Panc1 (cell line): ENCODE data around the gene PSMD4. TPM values are rescaled to one million over a fixed set of nuclear protein-coding genes. Genes with fewer than 3 reads are reported as not detected.

Experiments used
- ATAC-seq: fragments of 200-7000 bp; cut with Tn5 transposase; 2 replicates; pipeline ENCODE4 v1.9.1; 2020; ENCODE audit warnings: mild to moderate bottlenecking, moderate library complexity
- BruUV-seq: library from RNA; stranded (reverse); fragments of 400-500 nt; replicated peaks from 2 replicates; lab custom pipeline; 2021; lab: Mats Ljungman, UMichigan
- CTCF ChIA-PET: fragments of 300-600 bp; sonication (Branson Sonifier 250); formaldehyde crosslinking; loops from one replicate; lab custom pipeline; 2022; ENCODE audit warnings: antibody characterized with exemption; lab: Charles Lee
- POLR2A ChIA-PET: fragments of 300-600 bp; sonication (Branson Sonifier 250); formaldehyde crosslinking; loops from one replicate; lab custom pipeline; 2022; ENCODE audit warnings: antibody characterized with exemption; lab: Charles Lee
- DNase-seq: peaks from one replicate; pipeline ENCODE4 v3.0.0-alpha.2; 2010; ENCODE audit warnings: low read depth, low spot score
- H3K27ac ChIP-seq: 2 replicates; pipeline ENCODE4 v1.5.1; 2011; ENCODE audit warnings: mild to moderate bottlenecking, low read length, inconsistent platforms
- H3K27me3 ChIP-seq: fragments of 200-500 bp; sonication (Bioruptor generic); 2 replicates; pipeline ENCODE4 v1.6.0; 2014; ENCODE audit warnings: low read length, inconsistent platforms; ENCODE audit not compliant: control insufficient read depth, insufficient read depth
- H3K36me3 ChIP-seq: fragments of 200-500 bp; sonication (Bioruptor generic); 2 replicates; pipeline ENCODE4 v1.5.1; 2014; ENCODE audit warnings: inconsistent platforms, mild to moderate bottlenecking, low read length, moderate library complexity; ENCODE audit not compliant: control insufficient read depth, insufficient read depth
- H3K4me1 ChIP-seq: 2 replicates; pipeline ENCODE4 v1.5.1; 2011; ENCODE audit warnings: inconsistent platforms, mild to moderate bottlenecking, low read length, moderate library complexity; ENCODE audit not compliant: control insufficient read depth, insufficient read depth
- H3K4me3 ChIP-seq, 2 experiments: 2 replicates each; pipeline ENCODE4 v1.5.1; 2011 to 2012; ENCODE audit warnings: low read depth in 2 of 2, low read length in 2 of 2, mild to moderate bottlenecking in 2 of 2, inconsistent platforms in 1 of 2, moderate library complexity in 1 of 2
- H3K9me3 ChIP-seq: fragments of 200-500 bp; sonication (Bioruptor generic); 2 replicates; pipeline ENCODE4 v1.5.1; 2014; ENCODE audit warnings: low read depth, mild to moderate bottlenecking, inconsistent platforms, low read length, moderate library complexity; ENCODE audit not compliant: control insufficient read depth, insufficient read depth
- CTCF ChIP-seq: fragments of 450-650 bp; IDR thresholded peaks from 2 replicates; pipeline ENCODE4 v1.5.1; 2017; ENCODE audit warnings: mild to moderate bottlenecking
- POLR2AphosphoS5 ChIP-seq: IDR thresholded peaks from 2 replicates; pipeline ENCODE4 v1.6.1; 2012; ENCODE audit warnings: mild to moderate bottlenecking, low read depth, low read length, moderate library complexity
- REST ChIP-seq, 2 experiments: IDR thresholded peaks; 2 replicates each; pipeline ENCODE4 v1.6.1; 2011 to 2012; ENCODE audit warnings: low read depth in 2 of 2, control low read depth in 1 of 2, low read length in 1 of 2, mild to moderate bottlenecking in 1 of 2, moderate library complexity in 1 of 2; ENCODE audit not compliant: insufficient read depth in 1 of 2
- SIN3A ChIP-seq: IDR thresholded peaks from 2 replicates; pipeline ENCODE4 v1.6.1; 2012; ENCODE audit warnings: low read depth, mild to moderate bottlenecking, low read length, moderate library complexity, borderline replicate concordance; ENCODE audit not compliant: insufficient read depth
- TCF7L2 ChIP-seq: IDR thresholded peaks from 2 replicates; pipeline ENCODE4 v1.6.1; 2011; ENCODE audit warnings: mild to moderate bottlenecking, low read depth, low read length, inconsistent platforms
- in situ Hi-C: cut with HindIII; loops from 2 replicates; pipeline ENCODE4 v1.10.0; 2016; ENCODE audit warnings: low sequenced_read_pairs, low pct_unique_long_range_greater_than_20kb
- intact Hi-C: fragments of 100-400 bp; cut with micrococcal nuclease; formaldehyde crosslinking; loops from one replicate; pipeline ENCODE4 v1.10.0; 2022; ENCODE audit not compliant: unreplicated experiment
- total RNA-seq: library from RNA; stranded (reverse); gene quantifications from one replicate; pipeline ENCODE4 v1.2.1, GENCODE V29; 2021; ENCODE audit not compliant: unreplicated experiment

The PSMD4 gene
- total RNA-seq, 1 experiment from 2014 or later: 256 TPM

- Histone ChIP-seq H3K4me1 (no peaks in the 10 kb centered on the region), H3K36me3 (0 out of 2 replicates have a peak, but pooled peaks cover 3% of the 10 kb centered on the region), H3K27me3 (no peaks in the 10 kb centered on the region), H3K4me3 (no peak overlapping the region), H3K27ac (no peak overlapping the region), H3K9me3 (no peaks in the 10 kb centered on the region)
- no peak for DNase-seq
- no TSS peak for BruUV-seq
- intact Hi-C loops: no loop called here
- no peak for TF ChIP-seq SIN3A
- TF ChIP-seq TCF7L2: no peak
- TF ChIP-seq REST (IDR thresholded peaks at IDR 0.05; ENCODE audit: insufficient read depth in 1 of 2, low read depth in 2 of 2, low read length in 1 of 2): no peak
- TF ChIP-seq POLR2AphosphoS5: no peak
- TF ChIP-seq CTCF: no peak
- ChIA-PET CTCF (no interaction called here), POLR2A (no interaction called here)
- no peak for ATAC-seq
- in situ Hi-C loops: no loop called here
These were observed 43.7 kb upstream of the PSMD4 start for GRCh38 chr1:151210830-151211229.

- intact Hi-C loops: no loop called here
- Histone ChIP-seq H3K4me1 (no peaks in the 10 kb centered on the region), H3K9me3 (no peaks in the 10 kb centered on the region), H3K36me3 (0 out of 2 replicates have a peak, but pooled peaks cover 3% of the 10 kb centered on the region), H3K4me3 (no peak overlapping the region), H3K27me3 (no peaks in the 10 kb centered on the region), H3K27ac (no peak overlapping the region)
- BruUV-seq: no TSS peak
- in situ Hi-C loops: no loop called here
- ChIA-PET CTCF (no interaction called here), POLR2A (interaction anchor here (0.6 to 1.0 kb wide), 3 partner anchors 10 to 187 kb away, joined by 3 to 5 read pairs (median 4); partner anchors contain the start of gene PSMB4)
- ATAC-seq (no peak), DNase-seq (no peak)
- no peak for TF ChIP-seq POLR2AphosphoS5
- TF ChIP-seq TCF7L2: no peak
- no peak for TF ChIP-seq SIN3A
- no peak for TF ChIP-seq REST (IDR thresholded peaks at IDR 0.05; ENCODE audit: insufficient read depth in 1 of 2, low read depth in 2 of 2, low read length in 1 of 2)
- no peak for TF ChIP-seq CTCF
These were observed 42.4 kb upstream of the PSMD4 start for GRCh38 chr1:151211972-151212705.
